Brain microvascular endothelial cell (primary cell): Measurements from ENCODE around the gene JARID2.
"Not testable (repeated sequence)": the region's sequence is repeated elsewhere in the genome, so short reads cannot be mapped to it uniquely, and the experiment has no call there.

ENCODE experiments used
- DNase-seq: peaks from one replicate; pipeline ENCODE4 v3.0.0-alpha.2; 2020
- H3K27ac ChIP-seq: fragments of 250-450 bp; sonication (Bioruptor Pico); 2 replicates; pipeline ENCODE4 v1.5.1; 2020; ENCODE audit warnings: mild to moderate bottlenecking, moderate library complexity
- H3K27me3 ChIP-seq: fragments of 250-450 bp; sonication (Bioruptor Pico); replicated peaks from 2 replicates; pipeline ENCODE4 v1.5.1; 2020; ENCODE audit warnings: mild to moderate bottlenecking
- H3K36me3 ChIP-seq: fragments of 250-450 bp; sonication (Bioruptor Pico); replicated peaks from 2 replicates; pipeline ENCODE4 v1.5.1; 2020; ENCODE audit warnings: mild to moderate bottlenecking
- H3K4me3 ChIP-seq: 2 replicates; pipeline ENCODE4 v1.5.1; 2011; ENCODE audit warnings: low read depth, mild to moderate bottlenecking, control low read depth, low read length, moderate library complexity
- in situ Hi-C: cut with HindIII; loops from 2 replicates; pipeline ENCODE4 v1.10.0; 2017; ENCODE audit warnings: low sequenced_read_pairs, low pct_ligation_motif_present
- TF ChIP-seq, protein P1 (sequence below): IDR thresholded peaks from 2 replicates; pipeline ENCODE4 v1.5.1; 2011; ENCODE audit warnings: low read depth, mild to moderate bottlenecking, moderate library complexity, low read length, control low read depth, inconsistent platforms; ENCODE audit errors: missing control alignments

JARID2 gene

GRCh38 chr6:15535495-15536197, 289.8 kb downstream of the JARID2 start:
- DNase-seq: no peak
- in situ Hi-C loops: no loop called here
- TF ChIP-seq, protein P1, sequence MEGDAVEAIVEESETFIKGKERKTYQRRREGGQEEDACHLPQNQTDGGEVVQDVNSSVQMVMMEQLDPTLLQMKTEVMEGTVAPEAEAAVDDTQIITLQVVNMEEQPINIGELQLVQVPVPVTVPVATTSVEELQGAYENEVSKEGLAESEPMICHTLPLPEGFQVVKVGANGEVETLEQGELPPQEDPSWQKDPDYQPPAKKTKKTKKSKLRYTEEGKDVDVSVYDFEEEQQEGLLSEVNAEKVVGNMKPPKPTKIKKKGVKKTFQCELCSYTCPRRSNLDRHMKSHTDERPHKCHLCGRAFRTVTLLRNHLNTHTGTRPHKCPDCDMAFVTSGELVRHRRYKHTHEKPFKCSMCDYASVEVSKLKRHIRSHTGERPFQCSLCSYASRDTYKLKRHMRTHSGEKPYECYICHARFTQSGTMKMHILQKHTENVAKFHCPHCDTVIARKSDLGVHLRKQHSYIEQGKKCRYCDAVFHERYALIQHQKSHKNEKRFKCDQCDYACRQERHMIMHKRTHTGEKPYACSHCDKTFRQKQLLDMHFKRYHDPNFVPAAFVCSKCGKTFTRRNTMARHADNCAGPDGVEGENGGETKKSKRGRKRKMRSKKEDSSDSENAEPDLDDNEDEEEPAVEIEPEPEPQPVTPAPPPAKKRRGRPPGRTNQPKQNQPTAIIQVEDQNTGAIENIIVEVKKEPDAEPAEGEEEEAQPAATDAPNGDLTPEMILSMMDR: no peak
- Histone ChIP-seq H3K4me3 (no peak overlapping the region), H3K36me3 (no peaks in the 10 kb centered on the region), H3K27ac (no peak overlapping the region), H3K27me3 (no peaks in the 10 kb centered on the region)

DNA sequence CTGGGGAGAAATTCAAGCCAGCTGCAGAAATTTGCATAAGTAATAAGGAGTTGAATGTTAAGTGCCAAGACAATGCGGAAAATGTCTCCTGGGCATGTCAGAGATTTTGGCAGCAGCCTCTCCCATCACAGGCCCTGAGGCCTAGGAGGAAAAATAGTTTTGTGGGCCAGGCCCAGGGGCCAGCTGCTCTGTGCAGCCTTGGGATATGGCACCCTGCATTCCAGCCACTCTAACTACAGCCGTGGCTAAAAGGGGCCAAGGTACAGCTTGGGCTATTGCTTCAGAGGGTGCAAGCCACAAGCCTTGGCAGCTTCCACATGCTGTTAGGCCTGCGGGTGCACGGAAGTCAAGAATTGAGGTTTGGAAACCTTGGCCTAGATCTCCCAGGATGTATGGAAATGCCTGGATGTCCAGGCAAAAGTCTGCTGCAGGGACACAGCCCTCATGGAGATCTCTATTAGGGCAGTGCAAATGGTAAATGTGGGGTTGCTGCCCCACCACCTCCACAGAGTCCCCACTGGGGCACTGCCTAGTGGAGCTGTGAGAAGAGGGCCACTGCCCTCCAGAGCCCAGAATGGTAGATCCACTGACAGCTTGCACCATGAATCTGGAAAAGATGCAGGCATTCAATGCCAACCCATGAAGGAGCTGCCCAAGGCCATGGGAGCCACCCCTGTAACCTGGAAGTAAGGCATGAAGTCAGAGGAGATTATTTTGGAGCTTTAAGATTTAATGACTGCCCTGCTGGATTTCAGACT, 290.5 kb downstream of the JARID2 start:
- H3K27me3 ChIP-seq: no peaks in the 10 kb centered on the region
- TF ChIP-seq, protein P1: no peak
- H3K27ac ChIP-seq: no peak overlapping the region
- in situ Hi-C loops: no loop called here
- no peak overlapping the region for H3K4me3 ChIP-seq
- no peaks in the 10 kb centered on the region for H3K36me3 ChIP-seq
- DNase-seq: no peak

GRCh38 chr6:15538106-15538505, 292.2 kb downstream of the JARID2 start:
- TF ChIP-seq, protein P1: no peak
- in situ Hi-C loops: no loop called here
- Histone ChIP-seq H3K27me3 (no peaks in the 10 kb centered on the region), H3K27ac (no peak overlapping the region), H3K36me3 (no peaks in the 10 kb centered on the region), H3K4me3 (no peak overlapping the region)
- DNase-seq: no peak

GRCh38 chr6:15538766-15539495, 293.1 kb downstream of the JARID2 start:
- no peaks in the 10 kb centered on the region for H3K27me3 ChIP-seq
- no peak overlapping the region for H3K4me3 ChIP-seq
- TF ChIP-seq, protein P1: no peak
- in situ Hi-C loops: no loop called here
- no peak overlapping the region for H3K27ac ChIP-seq
- H3K36me3 ChIP-seq: no peaks in the 10 kb centered on the region
- no peak for DNase-seq

DNA sequence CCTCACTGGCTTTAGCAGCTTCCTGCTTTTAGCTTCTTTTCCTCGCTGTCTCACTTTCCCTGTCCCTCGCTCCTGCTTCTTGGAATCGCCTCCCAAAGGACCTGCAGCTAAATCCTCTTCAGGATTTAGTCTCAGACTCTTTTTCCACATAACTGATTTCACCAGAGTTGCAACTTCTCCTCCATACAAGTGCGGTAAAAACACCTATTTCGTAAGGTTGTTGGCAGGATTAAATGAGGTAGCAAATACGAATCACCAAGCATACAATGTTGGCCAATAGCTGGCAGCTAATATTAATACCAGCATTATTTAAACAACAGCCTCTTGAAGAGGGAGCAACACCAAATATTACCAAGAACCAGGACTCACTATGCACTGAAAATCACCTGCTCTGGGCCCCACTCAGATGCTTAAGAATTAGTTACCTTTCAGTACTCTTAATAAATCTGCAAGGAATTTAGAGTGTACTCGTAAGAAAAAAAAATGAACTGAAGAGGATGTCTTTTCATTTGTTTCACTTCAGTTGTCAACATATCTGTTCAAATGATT, 293.9 kb downstream of the JARID2 start:
- TF ChIP-seq, protein P1: no peak

DNA sequence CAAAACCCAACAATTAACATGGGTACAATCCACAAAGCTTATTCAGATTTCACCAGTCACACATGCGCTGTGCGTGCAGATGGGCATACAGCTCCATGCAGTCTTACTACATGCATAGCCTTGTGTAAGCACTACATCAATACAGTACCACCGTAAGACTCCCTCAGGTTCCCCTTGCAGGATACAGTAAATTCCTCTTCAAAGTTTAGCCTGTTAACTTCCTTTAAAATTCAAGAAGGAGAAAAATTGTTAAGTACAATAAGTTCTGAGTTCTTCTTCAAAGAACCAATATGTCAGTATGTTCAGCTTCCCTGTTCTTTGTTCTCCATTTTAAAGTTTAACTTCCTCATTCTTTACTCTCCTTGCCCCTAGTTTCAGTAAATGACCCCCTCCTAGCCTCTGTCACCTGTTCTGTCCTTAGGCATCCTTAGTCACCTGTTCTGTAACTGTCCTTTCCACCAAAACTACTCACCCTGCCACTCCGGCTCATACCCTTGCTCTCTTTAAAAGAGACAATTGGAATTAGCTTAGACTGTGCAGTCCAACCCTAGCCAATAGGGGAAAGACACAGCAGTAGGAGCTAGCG, 297.6 kb downstream of the JARID2 start:
- DNase-seq: not testable (repeated sequence)

More for the DNA sequence above, 293.9 kb downstream of the JARID2 start:
- Histone ChIP-seq H3K36me3 (no peaks in the 10 kb centered on the region), H3K27ac (no peak overlapping the region), H3K27me3 (no peaks in the 10 kb centered on the region), H3K4me3 (no peak overlapping the region)
- in situ Hi-C loops: no loop called here
- DNase-seq: no peak

More for the DNA sequence above, 297.6 kb downstream of the JARID2 start:
- H3K27ac ChIP-seq, H3K36me3 ChIP-seq, H3K4me3 ChIP-seq, H3K27me3 ChIP-seq, in situ Hi-C loops: not testable (repeated sequence)
